Parietal lobe (tissue), 2 donors: ENCODE results near the gene XKR7. TPM values are rescaled to one million over a fixed set of nuclear protein-coding genes. Genes with fewer than 3 reads are reported as not detected.

Experiments used
- small RNA-seq: library from RNA; depleted of rRNA; stranded (forward); fragments of <200 nt; gene quantifications from one replicate; pipeline ENCODE3, GENCODE V24; 2014; ENCODE audit warnings: low replicate concordance
- total RNA-seq: library from RNA; depleted of rRNA; stranded (reverse); fragments of >200 nt; gene quantifications from one replicate; pipeline ENCODE4 v1.2.3, GENCODE V29; 2014

Gene XKR7
- 18.2 TPM for total RNA-seq

GRCh38 chr20:31967830-31968249 lies at the start of gene XKR7:
TSS of gene XKR7 (plus strand) at chr20:31968151. CDS start at chr20:31968176, 25 bp downstream.

GRCh38 chr20:31951530-31952453 lies 16.2 kb upstream of the XKR7 start, which contains the start of gene PDRG1:
TSS of gene PDRG1 (minus strand) at chr20:31952046. CDS start at chr20:31951961, 85 bp downstream.

DNA sequence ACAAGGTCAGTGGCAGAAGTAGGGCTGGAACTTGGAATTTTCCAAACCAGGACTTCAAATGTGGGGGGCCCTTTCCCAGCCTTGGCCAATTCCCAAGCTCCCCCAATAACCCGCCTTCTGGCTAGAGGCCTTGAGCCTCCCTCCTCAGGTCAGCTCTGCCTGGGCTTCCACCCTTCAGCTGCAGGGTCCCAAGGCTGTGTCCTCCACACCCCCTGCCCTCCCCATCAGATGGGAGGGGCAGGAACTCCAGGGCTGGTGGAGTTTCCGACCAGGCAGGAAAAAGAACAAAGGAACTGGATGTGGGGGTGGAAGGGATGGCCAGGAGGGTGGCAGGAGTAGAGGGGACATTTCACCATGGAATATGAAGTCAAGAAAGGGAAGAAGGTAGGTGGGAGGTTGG lies 42.1 kb downstream of the XKR7 start, which contains the start of gene CCM2L:
CCM2L (plus strand) TSS at position 338 of the 400 bp plus-strand sequence; CDS start at position 355, 17 bp downstream.

DNA sequence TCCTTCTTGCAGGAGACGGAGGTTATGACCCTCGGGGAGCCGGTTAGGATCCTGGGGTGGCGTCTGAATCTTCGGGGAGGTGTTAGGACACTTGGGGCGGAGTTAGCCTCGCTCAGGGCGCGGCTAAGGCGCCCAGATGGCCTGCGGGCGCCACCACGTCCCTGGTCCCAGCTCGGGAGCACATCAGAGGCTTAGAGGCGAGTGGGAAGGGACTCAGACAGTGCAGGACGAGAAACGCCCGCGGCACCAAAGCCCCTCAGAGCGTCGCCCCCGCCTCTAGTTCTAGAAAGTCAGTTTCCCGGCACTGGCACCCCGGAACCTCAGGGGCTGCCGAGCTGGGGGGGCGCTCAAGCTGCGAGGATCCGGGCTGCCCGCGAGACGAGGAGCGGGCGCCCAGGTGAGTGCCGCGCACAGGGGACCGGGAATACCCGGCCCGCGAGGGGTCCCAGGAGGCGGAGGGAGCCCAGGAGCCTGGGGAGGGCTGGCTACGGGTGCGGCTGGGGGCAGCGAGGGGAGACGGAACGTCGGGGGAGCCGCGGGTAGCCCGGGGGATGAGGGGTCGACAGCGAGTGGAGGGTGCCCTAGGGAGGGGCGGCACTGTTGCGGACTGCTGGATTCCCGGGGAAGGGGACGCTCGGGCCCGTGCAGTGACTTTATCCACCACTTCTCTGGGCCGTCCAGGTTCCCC lies 84.3 kb downstream of the XKR7 start, which contains the start of gene HCK:
HCK (plus strand) TSS at position 153 of the 688 bp plus-strand sequence.

Small RNA genes within 50 kb of the gene (small RNA-seq; reads per million reads assigned to genes)
- gene RNA5SP481 (not detected), gene RNA5SP482 (not detected)

Other genes starting within 250 kb of the XKR7 start
- 50.7 TPM for gene BCL2L1, start 245.3 kb upstream of the XKR7 start, total RNA-seq
- gene TPX2, start 228.9 kb upstream of the XKR7 start, total RNA-seq: 11.0 TPM
- 0.94 TPM for gene MYLK2, start 148.8 kb upstream of the XKR7 start, total RNA-seq
- gene FOXS1, start 122.5 kb upstream of the XKR7 start, total RNA-seq: not detected
- gene DUSP15, start 97.6 kb upstream of the XKR7 start, total RNA-seq: 6.6 TPM
- 4.4 TPM for gene TTLL9, start 97.5 kb upstream of the XKR7 start, total RNA-seq
- gene PDRG1, start 16.1 kb upstream of the XKR7 start, total RNA-seq: 5.6 TPM
- gene CCM2L, start 42.3 kb downstream of the XKR7 start, total RNA-seq: 2.8 TPM
- 2.2 TPM for gene HCK, start 84.1 kb downstream of the XKR7 start, total RNA-seq
- 25.0 TPM for gene TM9SF4, start 141.6 kb downstream of the XKR7 start, total RNA-seq
- 2.8 TPM for gene PLAGL2, start 239.6 kb downstream of the XKR7 start, total RNA-seq
- 22.5 TPM for gene POFUT1, start 239.7 kb downstream of the XKR7 start, total RNA-seq